HG03039 (cell line): ENCODE measurements around the gene SHTN1.

Experiments
- ATAC-seq: cut with Tn5 transposase; IDR thresholded peaks from one replicate; pipeline ENCODE4 v1.9.1; 2021; ENCODE audit warnings: mild to moderate bottlenecking, moderate library complexity; ENCODE audit not compliant: unreplicated experiment

The SHTN1 gene

DNA sequence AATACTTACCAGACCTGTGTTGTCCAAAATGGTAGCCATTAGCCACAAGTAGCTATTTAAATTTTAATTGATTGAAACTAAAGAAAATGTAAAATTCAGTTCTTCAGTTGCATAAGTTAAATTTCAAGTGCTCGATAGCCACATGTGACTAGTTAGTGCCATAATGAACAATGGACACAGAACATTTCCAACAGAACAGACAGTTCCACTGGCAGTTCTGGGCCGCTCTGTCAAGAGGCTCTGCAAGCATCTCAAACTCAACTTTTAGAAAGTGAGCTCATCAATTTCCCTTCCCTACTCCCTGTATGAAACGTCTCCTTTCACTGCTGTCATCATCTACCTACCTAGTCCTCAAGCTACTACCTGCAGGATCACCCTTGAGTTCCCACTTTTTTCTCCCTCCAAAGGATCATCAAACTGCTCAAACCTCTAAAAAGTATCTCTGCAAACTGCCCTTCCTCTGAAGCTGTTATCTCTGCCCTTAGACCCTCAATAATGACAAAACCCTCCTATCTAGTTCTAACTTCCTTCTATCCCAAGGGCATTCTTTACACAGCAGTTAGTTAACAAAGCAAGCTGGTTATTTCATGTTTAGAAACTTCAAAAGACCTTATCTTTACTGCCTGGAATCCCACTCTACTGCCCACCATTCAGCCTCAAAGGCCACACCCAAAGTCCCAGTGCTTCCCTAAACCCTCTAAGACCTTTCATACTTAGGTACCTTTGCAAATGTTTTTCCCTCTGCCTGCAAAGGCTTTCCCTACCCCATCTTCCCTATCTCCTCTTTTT lies 20.6 kb downstream of the SHTN1 start:
- ATAC-seq = no peak

GRCh38 chr10:116980041-116980440 lies 24.9 kb downstream of the SHTN1 start:
- no peak for ATAC-seq

DNA sequence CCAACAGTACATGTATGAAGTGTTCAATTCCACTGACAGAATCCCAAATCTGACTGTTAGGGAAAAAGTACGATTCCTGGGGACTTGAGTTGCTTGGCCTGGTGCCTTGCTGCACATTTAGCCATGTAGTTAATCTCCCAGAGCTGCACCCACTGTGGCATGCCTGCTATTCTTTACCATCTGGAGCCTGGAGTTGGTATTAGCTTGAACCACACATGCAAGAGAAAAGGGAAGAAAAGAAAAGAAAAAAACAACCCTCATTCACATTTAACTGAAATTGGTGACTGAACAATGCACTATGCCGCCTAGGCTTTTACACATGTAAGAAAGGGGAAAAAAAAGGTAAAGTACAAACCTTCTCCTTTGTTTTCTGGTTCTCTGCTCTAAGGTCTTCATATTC lies 26.1 kb downstream of the SHTN1 start:
- ATAC-seq = no peak

DNA sequence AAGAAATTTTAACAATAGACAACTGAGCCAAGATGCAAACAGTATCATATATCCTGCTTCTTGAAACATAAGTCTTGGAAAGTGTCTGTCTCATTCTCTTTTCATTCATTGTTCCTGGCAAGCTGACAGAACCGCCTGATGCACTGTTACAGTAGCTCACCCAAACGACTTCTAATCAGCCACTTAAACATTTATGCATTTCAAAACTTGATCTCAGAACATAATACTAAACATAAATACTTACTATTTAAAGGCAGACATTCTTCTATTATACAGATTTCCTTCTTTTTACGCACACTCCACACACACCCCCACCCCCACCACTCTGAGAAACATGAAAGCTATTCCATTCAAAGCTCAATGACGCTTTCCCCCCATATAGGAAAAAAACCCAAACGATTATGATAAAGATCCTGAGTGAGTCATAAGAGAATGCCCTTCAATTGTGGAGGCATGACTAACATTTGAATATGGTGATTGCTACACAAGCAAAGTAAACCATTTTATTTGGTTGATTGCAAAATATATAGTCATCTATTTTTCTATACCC lies 30.5 kb downstream of the SHTN1 start:
- no peak for ATAC-seq

DNA sequence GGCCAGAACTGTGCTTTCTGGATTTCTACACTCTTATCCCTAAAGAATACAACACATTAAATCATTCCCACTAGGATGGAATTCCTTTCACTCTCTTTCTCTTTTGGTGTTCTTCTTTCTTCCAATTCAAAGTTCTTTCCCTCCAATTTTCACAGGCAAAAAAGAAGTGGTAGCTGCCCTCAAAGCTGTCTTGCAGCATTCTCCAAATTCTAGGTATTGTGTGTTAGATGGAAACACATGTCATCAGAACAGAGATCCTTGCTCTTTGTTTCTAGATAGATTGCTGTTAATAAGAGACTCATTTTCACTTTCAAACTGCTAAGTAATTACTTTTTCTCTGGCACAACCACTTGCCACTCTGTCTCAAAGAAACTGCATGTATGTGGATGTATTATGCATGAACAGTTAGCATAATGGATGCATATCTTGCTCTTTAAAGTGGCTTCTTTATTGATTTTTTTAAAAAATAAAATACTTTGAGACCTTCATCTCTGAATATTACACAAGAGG lies 31.0 kb downstream of the SHTN1 start:
- no peak for ATAC-seq

GRCh38 chr10:116973371-116973905 lies 31.5 kb downstream of the SHTN1 start:
- ATAC-seq = no peak

- ATAC-seq = no peak
These were observed 32.9 kb downstream of the SHTN1 start for GRCh38 chr10:116972131-116972530.

GRCh38 chr10:116970050-116970449 lies 34.9 kb downstream of the SHTN1 start:
- no peak for ATAC-seq

DNA sequence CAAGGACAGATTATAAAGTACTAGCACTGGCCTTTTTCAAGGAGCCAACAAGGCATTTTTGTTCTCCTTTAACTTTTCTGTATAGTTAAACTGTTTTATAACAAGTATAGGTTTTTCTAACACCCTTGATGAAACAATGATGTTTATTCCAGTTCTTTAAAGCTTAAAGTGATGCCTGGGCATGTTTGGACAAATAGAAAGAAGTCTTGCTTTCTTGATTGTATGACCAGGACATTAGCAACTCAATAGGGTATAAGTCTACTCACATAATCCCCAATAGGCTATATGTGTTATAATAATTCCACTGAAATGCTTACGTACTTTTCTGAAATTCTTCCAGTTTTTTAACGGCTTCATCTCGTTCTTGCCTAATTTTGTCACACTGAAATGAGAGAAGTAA lies 36.7 kb downstream of the SHTN1 start:
- no peak for ATAC-seq

GRCh38 chr10:116961406-116962251 lies 43.4 kb downstream of the SHTN1 start:
- no peak for ATAC-seq

DNA sequence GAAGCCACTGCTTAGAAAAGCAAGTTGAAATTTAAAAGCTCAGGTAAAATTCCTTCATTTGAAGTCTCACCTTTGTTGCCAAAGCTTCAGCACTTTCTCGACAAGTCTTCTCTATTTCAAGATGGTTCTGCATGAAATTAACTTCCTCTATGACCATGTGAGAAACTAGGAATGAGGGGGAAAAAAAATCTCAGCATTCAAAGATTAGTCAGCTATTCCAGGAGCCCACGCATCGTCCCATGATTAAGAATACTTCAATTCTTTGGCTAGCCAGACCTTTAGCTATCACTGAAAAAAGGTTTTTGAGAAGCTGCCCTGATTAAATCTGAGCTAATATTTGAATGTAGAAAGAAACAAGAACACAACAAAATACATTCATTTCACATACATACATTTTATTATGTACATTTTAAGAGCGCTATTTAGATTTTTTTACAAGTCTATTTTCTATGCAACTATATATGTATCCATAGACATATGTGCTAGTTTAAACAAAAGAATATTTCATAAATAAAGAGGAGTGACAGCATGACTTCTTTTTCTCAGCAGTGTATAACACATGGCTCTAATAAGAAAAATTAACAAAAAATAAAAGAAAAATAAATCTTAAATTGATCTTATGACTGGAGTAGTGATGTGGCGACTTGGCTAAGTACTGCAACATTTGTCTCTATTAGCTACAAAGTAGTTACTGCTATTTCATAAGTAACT lies 44.8 kb downstream of the SHTN1 start:
- no peak for ATAC-seq

- no peak for ATAC-seq
These were observed 52.3 kb downstream of the SHTN1 start for GRCh38 chr10:116952729-116953128.

GRCh38 chr10:116948530-116948870 lies 56.5 kb downstream of the SHTN1 start:
- no peak for ATAC-seq

- ATAC-seq = no peak
These were observed 57.0 kb downstream of the SHTN1 start for GRCh38 chr10:116947841-116948529.

- no peak for ATAC-seq
These were observed 60.1 kb downstream of the SHTN1 start for GRCh38 chr10:116944911-116945310.

DNA sequence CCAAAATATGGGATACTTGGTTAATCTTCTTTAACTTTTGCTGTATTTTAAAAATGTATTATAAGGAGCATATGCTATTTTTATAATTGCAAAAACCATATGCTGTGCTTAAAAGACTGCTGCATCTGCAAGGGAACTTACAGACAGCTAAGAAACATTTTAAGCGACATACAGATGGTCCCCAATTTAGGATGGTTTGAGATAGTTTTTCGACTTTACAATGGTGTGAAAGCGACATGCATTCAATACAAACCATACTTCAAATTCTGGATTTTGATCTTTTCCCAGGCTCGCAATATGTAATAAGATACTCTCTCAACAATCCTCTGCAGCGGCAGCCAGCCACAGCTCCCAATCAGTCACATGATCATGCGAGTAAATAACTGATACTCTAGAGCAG lies 73.2 kb downstream of the SHTN1 start:
- ATAC-seq = no peak

DNA sequence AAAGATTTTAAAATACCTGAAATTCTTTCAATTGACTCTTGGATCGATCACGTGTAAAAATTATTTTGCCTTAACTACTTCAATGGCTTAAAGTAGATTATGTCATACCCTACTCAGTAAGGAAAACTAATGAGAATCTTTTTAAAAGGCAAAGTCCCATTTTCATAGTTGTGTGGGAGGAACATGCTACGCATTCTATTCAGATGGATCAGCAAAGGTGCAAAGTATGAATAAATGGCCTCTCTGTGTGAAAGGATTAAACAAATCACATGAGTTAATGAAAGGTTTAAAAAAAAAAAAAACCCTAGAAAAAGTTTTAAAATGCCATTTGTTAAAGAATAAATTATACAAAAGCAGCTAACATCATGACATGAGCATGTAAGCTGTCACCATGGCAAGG lies 78.6 kb downstream of the SHTN1 start:
- ATAC-seq = no peak

GRCh38 chr10:116925056-116925455 lies 79.9 kb downstream of the SHTN1 start:
- no peak for ATAC-seq

GRCh38 chr10:116919706-116920105 lies 85.3 kb downstream of the SHTN1 start:
- no peak for ATAC-seq

DNA sequence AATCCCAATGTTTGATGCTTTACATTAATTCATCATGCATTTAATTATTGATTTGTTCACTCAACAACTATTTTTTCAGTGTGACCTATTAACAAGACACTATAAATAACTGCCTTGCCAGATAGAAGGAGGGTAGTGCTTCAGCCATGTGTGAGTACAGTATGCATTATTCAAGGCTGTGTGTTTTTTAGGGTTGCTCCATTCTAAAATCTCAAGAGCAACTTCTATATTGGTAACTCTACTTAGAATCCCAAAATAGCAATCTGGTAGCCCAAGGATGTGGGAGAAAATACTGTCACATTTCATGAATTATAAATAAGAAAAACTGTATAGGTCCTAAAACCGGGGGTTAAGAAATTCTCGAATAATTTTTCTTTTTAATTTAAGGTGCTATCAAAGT lies 85.8 kb downstream of the SHTN1 start:
- ATAC-seq = no peak
